Endothelial cell of hepatic sinusoid (primary cell): ENCODE data around the gene GRIP2.

Experiments
- in situ Hi-C: cut with HindIII; loops from 2 replicates; pipeline ENCODE4 v1.10.0; 2017; ENCODE audit warnings: low sequenced_read_pairs

The GRIP2 gene

GRCh38 chr3:14562121-14562890 lies 22.2 kb upstream of the GRIP2 start:
- in situ Hi-C loops: no loop called here

DNA sequence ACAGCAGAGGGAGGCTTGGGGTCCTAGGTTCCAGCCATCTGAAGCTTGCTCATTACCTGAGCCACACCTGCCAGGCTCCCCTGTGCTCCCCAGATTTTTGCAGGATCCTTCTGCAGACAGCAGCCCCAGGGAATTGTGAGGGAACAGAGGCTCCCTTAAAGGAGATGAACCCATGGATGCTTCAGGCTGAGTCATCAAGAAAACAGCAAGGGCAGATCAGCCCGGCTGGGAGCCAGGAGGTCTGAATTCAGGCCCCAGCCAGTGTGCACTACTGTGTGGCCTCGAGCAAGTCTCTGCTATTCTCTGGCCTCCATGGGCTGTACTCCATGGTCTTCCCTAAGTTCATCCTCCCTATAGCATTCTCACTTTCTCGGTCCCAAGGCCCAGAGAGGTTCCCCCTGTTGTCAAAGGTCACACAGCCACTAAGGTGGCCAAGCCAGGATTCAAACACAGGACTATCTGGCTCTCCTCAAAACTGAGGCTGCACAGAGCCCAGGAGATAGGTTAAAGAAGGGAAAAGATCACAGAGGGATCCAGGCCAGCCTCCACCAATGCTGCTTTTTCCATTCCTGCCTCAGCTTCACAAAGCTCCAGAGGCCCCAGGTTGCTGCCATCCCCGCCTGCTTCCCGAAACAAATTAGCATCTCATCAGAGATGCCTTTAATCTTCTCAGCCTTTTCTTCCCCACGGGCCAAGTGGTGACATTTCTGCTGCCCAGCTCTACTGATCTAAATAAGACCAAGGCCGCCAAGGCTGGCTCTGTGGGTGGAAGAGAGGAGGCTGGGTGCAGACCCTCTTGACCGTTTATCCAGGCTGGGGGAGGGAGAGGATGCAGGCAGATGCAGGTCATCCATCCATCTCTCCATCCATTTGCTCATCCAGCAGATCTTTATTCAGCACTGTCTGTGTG lies 21.2 kb upstream of the GRIP2 start:
- in situ Hi-C loops: no loop called here

DNA sequence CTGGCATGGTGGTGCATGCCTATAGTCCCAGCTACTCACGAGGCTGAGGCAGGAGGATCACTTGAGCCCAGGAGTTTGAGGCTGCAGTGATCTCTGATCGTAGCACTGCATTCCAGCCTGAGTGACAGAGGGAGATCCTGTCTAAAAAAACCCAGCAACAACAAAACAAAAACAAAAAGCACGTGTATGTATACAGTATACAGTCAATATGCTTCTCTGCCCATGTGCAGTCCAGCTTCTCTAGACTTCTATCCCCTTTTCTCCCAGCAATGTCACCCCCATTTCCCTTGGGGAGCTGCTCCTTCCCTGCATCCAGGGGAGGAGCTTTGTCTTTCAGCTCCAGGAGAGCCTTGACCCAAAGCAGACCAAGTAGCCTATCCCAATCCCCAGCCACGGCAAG lies 20.0 kb upstream of the GRIP2 start:
- in situ Hi-C loops: no loop called here

DNA sequence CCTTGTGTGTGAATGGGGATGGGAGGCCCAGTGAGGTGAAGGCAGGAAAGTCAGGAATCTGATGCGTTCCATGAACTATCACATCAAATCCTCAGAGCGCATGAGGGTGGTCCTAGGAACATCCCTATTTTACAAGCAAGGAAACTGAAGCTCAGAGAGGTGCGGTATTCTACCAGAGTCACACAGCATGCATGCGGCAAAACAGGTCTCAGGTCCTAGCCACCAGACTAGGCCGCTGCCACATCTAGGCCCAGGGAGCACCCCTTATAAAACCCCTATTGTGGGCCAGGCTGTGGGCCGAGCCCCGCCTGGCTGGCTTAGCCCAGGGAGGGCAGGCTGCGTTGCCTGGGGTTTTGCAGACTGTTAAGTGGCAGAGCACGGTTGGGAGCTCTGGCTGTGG lies 17.9 kb upstream of the GRIP2 start:
- in situ Hi-C loops: no loop called here

DNA sequence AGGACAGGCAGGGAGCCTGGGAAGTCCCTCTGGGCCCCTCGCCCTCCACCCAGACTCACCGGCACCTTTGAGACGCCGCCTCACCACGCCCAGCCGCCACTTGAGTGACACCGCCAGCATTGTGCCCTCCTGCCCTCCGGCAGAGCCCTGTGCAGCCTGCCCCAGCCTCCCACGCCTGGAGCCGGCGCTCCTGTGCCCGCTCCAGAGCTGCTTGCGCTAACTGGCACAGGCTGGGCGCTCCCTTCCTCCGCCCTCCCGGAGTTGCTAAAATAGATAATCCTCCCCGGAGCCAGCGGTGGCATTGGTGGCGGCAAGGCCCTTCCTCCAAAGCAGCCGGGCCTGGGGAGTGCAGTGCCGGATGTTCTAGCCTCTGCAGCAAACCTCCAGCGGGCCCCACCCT lies 15.7 kb upstream of the GRIP2 start:
- in situ Hi-C loops: no loop called here

DNA sequence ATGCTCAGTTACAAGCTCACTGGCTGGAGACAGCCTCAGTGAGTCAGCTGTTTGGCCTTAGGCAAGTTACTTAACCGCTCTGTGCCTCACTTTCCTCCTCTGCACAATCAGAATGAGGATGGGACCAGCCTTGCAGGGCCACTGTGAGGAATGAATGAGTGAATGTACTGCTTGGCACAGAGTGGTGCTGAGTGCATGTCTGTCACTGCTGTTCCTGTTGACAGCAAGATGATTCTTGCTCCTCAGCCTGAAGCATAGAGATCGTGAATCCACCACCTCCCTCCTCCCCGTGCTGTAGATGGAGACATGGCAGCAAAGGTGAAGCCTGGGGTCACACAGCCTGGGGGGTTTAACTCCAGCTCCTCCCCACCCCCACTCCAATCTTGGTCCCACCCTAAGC lies 14.6 kb upstream of the GRIP2 start:
- in situ Hi-C loops: no loop called here

DNA sequence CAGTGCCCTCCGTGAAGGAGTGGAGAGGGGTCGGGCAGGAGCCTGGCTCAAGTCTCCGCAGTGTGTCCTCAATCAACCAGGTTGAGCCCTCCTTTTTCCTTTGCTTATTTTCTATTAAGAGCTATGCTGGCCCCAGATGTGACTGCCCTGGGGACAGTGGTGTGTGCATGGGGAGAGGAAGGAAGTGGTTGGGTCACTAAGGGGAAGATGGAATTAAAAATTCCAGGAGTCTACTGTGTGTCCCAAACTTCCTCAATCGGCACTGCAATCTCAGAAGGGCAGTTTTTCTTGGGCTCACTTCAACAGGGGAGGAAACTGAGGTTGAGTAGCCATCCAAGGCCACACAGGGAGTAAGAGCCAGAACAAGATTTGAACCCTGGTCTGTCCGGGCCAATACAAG lies 13.7 kb upstream of the GRIP2 start:
- in situ Hi-C loops: no loop called here

GRCh38 chr3:14552717-14553116 lies 12.6 kb upstream of the GRIP2 start:
- in situ Hi-C loops: no loop called here

DNA sequence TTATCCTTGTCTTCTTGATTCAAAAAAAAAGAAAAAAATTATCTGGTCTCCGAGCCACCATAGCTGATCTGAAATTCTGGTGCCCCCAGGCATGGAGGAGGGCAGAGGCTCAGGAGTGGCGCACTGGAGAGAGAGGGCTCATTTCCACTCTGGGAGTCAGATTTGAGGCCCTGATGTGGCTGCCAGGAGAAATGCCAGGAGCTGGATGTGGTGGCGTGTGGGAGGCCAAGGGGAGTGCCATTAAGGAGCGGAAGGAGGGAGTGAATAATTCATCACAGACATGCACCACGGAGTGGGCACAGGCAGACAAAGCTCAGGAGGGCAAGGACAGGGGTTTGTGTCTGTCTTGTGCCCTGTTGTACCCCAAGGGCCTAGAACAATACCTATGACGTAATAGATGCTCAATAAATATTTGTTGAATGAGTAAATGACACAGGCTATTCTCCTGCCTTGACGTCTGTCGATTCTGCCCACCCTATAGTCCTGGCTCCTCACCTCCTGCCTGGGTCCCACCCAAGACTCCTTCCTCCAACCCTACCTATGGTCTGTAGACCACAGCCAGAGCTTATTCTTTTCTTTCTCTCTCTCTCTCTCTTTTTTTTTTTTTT lies 12.0 kb upstream of the GRIP2 start:
- in situ Hi-C loops: no loop called here

GRCh38 chr3:14550651-14551611 lies 10.8 kb upstream of the GRIP2 start:
- in situ Hi-C loops: no loop called here

GRCh38 chr3:14550181-14550580 lies 10.0 kb upstream of the GRIP2 start:
- in situ Hi-C loops: no loop called here

GRCh38 chr3:14549256-14549919 lies 9.2 kb upstream of the GRIP2 start:
- in situ Hi-C loops: no loop called here

DNA sequence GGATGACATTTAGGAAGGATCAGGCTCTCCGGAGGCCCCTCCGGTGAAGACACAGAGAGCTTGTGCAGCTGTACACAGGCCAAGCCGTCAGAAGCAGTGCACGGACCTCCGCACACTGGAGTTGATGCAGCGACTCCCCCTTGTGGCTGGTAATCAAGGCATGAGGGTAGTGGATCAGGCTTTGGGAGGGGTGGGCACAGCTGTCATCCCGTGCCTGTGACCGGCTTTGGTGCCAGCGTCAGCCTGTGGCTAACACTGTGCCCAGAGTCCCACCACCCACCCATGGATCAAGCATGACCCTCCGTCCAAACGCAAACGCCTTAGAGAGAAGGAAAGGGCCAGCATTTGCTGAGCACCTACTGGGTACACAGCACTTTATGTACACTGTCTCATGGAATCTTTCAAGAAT lies 8.2 kb upstream of the GRIP2 start:
- in situ Hi-C loops: no loop called here

GRCh38 chr3:14547693-14548092 lies 7.6 kb upstream of the GRIP2 start:
- in situ Hi-C loops: no loop called here

GRCh38 chr3:14546041-14546440 lies 5.9 kb upstream of the GRIP2 start:
- in situ Hi-C loops: no loop called here

DNA sequence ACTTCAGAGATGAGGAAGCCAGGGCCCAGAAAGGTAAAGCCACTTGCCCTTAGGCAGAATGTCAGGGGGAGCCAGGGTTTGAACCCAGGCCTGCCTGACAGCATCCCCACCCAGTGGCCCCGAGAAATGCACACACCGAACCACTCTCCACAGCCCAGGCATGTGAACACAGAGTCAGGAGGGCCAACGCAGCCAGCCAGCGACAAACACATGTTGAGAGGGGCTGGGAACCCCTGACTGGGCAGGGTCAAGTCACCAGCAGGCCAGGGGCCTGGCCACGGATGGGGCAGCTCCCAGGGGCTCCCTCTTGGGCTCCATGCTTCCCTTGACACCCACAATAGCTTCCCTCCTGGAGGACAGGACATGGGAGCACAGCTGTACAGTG lies 5.1 kb upstream of the GRIP2 start:
- in situ Hi-C loops: no loop called here

DNA sequence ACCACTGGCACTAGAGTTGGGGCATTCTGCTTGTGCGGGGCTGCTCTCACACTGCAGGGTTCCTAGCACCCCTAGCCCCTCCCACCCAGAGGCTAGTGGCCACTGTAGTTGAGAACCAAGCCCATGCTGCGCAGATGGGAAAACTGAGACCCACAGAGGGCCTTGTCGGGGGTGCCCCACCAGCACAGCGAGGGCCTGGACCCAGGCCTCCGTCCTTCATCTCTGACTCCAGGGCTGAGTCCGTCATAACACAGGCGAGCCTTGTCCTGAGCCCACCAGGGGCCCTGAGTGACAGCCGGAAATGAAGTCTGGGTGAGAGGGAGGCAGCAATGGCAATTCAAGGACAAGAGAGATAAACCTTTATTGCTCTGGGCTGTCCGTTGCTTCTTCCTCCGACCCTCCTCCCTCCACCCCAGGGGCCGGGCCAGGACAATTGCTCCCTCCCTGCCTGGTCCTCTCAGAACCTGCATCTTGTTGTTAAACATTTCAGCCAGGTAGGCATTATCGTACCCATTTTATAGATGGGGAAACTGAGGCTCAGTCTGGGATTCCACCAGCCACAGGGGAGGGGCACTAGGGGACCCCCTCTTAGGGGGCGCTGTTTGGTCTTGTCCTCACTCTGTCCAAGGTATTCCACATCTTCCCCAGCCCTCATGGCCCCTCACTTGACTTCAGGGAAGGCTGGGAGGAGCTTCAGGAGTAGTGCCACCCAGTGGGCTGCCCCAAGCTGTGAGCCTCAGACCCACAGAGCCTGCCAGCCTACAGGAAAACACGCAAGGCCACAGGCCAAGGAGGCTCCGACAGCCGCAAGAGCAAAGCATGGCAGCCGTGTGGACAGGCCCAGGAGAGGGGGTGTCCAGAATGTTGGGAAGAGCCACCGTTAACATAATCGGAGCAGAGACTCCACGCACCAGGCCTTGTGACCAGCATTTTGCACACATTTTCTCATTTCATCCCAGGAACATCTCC lies 4.4 kb upstream of the GRIP2 start:
- in situ Hi-C loops: no loop called here

GRCh38 chr3:14543446-14543845 lies 3.3 kb upstream of the GRIP2 start:
- in situ Hi-C loops: no loop called here

- in situ Hi-C loops: no loop called here
Observed at GRCh38 chr3:14542656-14543055, 2.5 kb upstream of the GRIP2 start.
